D721Med (cell line): ENCODE results near the gene NCEH1.

ENCODE experiments used
- DNase-seq: peaks from one replicate; pipeline ENCODE4 v3.0.0; 2011; ENCODE audit warnings: low spot score; ENCODE audit not compliant: insufficient read length
- FAIRE-seq: peaks from 2 replicates; lab custom pipeline; 2011; peaks lifted over from hg19 to GRCh38; lab: Jason Lieb, UNC
- TF ChIP-seq, protein P1 (sequence below): IDR thresholded peaks from 2 replicates; pipeline ENCODE4 v1.5.1; 2012; ENCODE audit warnings: mild to moderate bottlenecking, control low read depth; ENCODE audit not compliant: insufficient read depth; ENCODE audit errors: missing control alignments

The NCEH1 gene

DNA sequence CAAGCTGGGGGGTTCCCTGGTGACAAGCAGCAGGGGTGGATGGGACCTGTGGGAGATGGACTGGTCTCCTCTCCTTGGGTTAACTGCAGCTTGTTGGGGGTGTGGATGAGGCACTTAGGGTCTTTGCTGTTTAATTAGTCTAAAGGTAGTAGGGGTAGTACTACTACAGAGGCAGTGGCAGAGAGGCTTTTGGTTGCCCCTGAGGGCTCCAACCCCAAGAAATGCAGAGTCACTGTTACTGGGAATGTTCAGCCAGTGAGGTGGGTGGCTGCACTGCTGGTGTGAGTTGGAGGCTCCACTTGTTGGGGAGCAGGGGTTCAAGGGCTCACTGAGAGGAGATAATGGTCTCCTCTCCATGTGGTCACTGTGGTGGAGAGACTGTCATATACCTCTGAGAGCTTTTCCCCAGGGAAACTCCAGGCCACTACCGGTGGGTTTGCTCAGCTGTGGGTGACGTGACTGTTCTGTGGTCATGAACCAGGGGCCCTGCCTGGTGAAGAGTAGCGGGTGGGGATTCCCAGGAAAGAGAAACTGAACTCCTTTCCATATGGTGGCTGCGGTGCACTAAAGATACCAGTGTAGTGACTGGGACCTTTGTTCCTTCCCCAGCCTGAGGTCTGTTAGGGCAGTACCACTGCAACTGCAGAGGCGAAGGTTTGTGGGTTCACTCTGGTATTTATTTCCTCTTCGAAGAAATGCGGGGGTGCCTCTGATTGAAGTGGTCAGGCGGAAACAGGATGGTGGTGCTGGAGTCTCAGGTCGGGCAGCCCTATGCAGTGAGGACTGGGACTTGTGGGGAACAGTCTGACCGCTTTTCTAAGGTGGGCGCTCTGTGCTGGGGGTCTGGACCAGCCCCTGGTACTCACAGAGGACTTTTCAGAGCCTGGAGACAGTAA is 118.7 kb downstream of the NCEH1 start:
- no peak for FAIRE-seq
- DNase-seq, result no peak

DNA sequence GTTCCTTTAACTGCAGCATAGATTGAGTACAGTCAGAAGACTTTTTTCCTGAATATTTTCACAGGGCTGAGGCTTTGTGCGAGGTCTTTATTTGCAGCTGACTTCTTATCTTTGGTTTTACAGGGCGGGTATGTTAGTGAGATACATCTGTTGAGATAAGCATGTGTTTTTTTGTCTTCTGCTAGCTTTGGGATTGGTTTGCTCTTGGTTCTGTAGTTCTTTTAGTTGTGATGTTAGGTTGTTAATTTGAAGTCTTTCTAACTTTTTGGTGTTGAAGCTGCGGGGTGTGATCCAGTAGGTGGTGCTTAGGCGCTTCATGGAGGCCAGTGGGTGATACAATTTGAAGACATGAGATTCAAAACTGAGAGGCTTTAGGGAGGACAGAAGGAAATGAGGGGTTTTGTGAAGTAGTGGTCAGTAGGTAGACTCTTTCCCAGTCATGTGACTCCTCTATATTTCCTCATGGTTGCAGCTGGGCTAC is 119.7 kb downstream of the NCEH1 start:
- DNase-seq (no peak), FAIRE-seq (no peak)
- TF ChIP-seq, protein P1, sequence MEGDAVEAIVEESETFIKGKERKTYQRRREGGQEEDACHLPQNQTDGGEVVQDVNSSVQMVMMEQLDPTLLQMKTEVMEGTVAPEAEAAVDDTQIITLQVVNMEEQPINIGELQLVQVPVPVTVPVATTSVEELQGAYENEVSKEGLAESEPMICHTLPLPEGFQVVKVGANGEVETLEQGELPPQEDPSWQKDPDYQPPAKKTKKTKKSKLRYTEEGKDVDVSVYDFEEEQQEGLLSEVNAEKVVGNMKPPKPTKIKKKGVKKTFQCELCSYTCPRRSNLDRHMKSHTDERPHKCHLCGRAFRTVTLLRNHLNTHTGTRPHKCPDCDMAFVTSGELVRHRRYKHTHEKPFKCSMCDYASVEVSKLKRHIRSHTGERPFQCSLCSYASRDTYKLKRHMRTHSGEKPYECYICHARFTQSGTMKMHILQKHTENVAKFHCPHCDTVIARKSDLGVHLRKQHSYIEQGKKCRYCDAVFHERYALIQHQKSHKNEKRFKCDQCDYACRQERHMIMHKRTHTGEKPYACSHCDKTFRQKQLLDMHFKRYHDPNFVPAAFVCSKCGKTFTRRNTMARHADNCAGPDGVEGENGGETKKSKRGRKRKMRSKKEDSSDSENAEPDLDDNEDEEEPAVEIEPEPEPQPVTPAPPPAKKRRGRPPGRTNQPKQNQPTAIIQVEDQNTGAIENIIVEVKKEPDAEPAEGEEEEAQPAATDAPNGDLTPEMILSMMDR, result no peak

More for the DNA sequence above, 118.7 kb downstream of the NCEH1 start:
- TF ChIP-seq, protein P1, result no peak

DNA sequence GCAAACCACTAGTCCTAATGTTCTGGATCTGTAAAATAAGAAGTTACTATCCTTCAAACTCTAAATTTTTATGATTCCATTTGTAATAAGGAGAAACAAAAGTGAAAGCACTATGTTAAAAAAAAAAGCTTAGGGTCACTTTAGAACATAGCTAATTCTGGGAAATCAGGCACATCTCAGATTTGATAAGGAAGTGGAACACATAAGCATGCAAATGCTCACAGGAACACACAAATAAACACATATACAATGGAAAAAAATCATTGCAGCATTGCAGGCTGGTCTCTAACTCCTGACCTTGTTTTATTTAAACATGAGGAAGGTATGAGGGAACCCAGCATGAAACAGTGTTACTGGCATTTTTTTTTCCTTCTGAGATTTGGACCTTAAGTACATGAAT is 124.4 kb downstream of the NCEH1 start:
- FAIRE-seq (no peak), DNase-seq (no peak)
- TF ChIP-seq, protein P1, result no peak

DNA sequence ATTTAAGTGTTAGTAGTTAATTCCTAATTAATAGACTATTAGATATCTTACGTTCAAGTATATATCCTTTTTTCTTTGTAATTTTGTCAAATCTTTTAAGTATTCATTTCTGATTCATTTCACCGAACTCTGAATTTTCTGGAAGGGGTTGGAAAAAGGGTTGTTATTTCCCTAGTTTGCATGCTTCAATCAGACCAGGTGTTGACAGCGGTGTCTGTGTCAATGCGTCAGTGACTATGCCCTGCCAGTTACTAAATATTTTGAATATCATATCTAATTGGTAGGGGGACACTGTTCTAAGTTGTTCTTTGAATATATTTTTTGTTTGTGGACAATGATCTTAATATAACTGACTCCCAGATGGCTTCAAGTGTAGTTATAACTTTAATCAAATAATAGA is 124.9 kb downstream of the NCEH1 start:
- no peak for FAIRE-seq
- TF ChIP-seq, protein P1, result no peak
- DNase-seq, result no peak

DNA sequence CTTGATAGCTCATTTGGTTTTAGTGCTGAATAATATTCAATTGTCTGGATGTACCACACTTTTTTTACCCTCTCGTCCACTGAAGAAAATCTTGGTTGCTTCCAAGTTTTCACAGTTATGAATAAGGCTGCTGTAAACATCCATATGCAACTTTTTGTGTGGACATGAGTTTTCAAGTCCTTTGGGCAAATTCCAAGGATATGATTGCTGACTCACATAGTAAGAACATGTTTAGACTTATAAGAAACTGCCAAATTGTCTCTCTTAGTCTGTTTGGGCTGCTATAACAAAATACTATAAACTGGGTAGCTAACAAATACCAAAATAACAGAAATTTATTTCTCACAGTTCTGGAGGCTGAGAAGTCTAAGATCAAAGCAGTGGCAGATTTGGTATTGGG is 128.2 kb downstream of the NCEH1 start:
- FAIRE-seq (no peak), DNase-seq (no peak)
- TF ChIP-seq, protein P1, result no peak

DNA sequence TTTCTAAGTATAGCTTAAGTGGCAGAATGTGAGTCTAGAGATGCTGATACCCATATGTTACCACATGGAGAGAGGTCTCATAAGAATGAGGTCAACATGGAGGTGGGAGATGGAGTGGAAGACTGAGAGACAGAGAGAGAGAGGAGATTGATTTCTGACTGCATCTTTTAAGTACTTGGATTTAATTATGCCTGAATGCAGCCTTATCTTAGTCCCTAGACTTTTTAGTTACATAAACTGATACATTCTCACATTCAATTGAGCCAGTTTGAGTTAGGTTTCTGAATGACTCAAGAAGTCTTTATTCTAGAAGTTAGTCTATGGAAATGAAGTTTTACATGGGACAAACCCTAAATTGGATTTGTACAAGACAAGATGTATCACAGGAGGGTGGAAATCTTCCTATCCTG is 129.1 kb downstream of the NCEH1 start:
- no peak for DNase-seq
- FAIRE-seq, result no peak
- TF ChIP-seq, protein P1, result no peak
